ENCODE data around the gene TMA7. TPM values are rescaled to one million over a fixed set of nuclear protein-coding genes. Genes with fewer than 3 reads are reported as not detected.

The TMA7 gene
- total and polyA plus RNA-seq, 4 donors = 75.2 to 241 (median 113) TPM

- 86% methylated on average over 9 of the region's 9 CpGs for WGBS
- peak overlapping the region; percentile 92 to 95 for H3K27ac ChIP-seq (ENCODE audit: low read depth in 1 of 2, low read length in 2 of 2)
- no peaks in the 10 kb centered on the region for H3K27me3 ChIP-seq (ENCODE audit: control insufficient read depth in 4 of 4, insufficient read depth in 4 of 4, low read length in 3 of 4)
- H3K9me3 ChIP-seq (ENCODE audit: control insufficient read depth in 4 of 4, low read length in 3 of 4) = no peaks in the 10 kb centered on the region
- H3K9ac ChIP-seq (ENCODE audit: low read depth in 1 of 2, low read length in 2 of 2) = peak overlapping the region in 1 of 2 donors; percentile 30
- TF ChIP-seq HNF4G (IDR thresholded peaks at IDR 0.05) (no peak), RAD21 (IDR thresholded peaks at IDR 0.05) (no peak), GABPA (IDR thresholded peaks at IDR 0.05 in 1 of 2, conservative IDR thresholded peaks at IDR 0.05 in 1 of 2) (no peak), HNF4A (conservative IDR thresholded peaks at IDR 0.05) (no peak), ZBTB33 (IDR thresholded peaks at IDR 0.05) (no peak), RXRA (IDR thresholded peaks at IDR 0.05) (no peak), YY1 (IDR thresholded peaks at IDR 0.05) (no peak), JUND (IDR thresholded peaks at IDR 0.05) (no peak), REST (IDR thresholded peaks at IDR 0.05) (no peak), MAX (IDR thresholded peaks at IDR 0.05) (no peak), NR2F2 (IDR thresholded peaks at IDR 0.05) (no peak), EGR1 (IDR thresholded peaks at IDR 0.05; ENCODE audit: low read depth in 2 of 2) (no peak), FOXA1 (IDR thresholded peaks at IDR 0.05) (no peak), SP1 (IDR thresholded peaks at IDR 0.05) (no peak), FOXA2 (IDR thresholded peaks at IDR 0.05) (no peak), TAF1 (conservative IDR thresholded peaks at IDR 0.05) (no peak)
- TF ChIP-seq, protein P1, sequence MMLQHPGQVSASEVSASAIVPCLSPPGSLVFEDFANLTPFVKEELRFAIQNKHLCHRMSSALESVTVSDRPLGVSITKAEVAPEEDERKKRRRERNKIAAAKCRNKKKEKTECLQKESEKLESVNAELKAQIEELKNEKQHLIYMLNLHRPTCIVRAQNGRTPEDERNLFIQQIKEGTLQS (IDR thresholded peaks at IDR 0.05) = no peak
- TF ChIP-seq, protein P2, sequence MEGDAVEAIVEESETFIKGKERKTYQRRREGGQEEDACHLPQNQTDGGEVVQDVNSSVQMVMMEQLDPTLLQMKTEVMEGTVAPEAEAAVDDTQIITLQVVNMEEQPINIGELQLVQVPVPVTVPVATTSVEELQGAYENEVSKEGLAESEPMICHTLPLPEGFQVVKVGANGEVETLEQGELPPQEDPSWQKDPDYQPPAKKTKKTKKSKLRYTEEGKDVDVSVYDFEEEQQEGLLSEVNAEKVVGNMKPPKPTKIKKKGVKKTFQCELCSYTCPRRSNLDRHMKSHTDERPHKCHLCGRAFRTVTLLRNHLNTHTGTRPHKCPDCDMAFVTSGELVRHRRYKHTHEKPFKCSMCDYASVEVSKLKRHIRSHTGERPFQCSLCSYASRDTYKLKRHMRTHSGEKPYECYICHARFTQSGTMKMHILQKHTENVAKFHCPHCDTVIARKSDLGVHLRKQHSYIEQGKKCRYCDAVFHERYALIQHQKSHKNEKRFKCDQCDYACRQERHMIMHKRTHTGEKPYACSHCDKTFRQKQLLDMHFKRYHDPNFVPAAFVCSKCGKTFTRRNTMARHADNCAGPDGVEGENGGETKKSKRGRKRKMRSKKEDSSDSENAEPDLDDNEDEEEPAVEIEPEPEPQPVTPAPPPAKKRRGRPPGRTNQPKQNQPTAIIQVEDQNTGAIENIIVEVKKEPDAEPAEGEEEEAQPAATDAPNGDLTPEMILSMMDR (IDR thresholded peaks at IDR 0.05; ENCODE audit: low read depth, low read length, missing input control) = no peak
- no peak for DNase-seq (ENCODE audit: low spot score)
- peaks cover 20 to 65% (median 53%) of the 10 kb centered on the region in 4 donors for H3K4me1 ChIP-seq (ENCODE audit: control insufficient read depth in 4 of 4, insufficient read depth in 4 of 4, low read length in 3 of 4)
- peak overlapping the region; percentile 28 to 59 (median 50) for H3K4me3 ChIP-seq (ENCODE audit: low read depth in 1 of 3, low read length in 3 of 3)
- peaks cover 0 to 5% (median 0%) of the 10 kb centered on the region in 4 donors for H3K36me3 ChIP-seq (ENCODE audit: control insufficient read depth in 4 of 4, insufficient read depth in 3 of 4, low read depth in 1 of 4, low read length in 3 of 4)
These were observed 27.0 kb downstream of the TMA7 start for GRCh38 chr3:48467110-48467454.

All from liver (tissue), 9 donors.